HFF-Myc (cell line): ENCODE measurements around the gene RBPMS2.
"Not testable (repeated sequence)": the region's sequence is repeated elsewhere in the genome, so short reads cannot be mapped to it uniquely, and the experiment has no call there.

Experiments used
- DNase-seq: peaks from one replicate; pipeline ENCODE4 v3.0.0-alpha.2; 2011; ENCODE audit warnings: low read depth; ENCODE audit errors: extremely low read depth
- H3K4me3 ChIP-seq: replicated peaks from 2 replicates; pipeline ENCODE4 v1.5.1; 2011; ENCODE audit warnings: low read depth, mild to moderate bottlenecking, control low read depth, low read length
- CTCF ChIP-seq: IDR thresholded peaks from 2 replicates; pipeline ENCODE4 v1.5.1; 2012; ENCODE audit warnings: mild to moderate bottlenecking, low read depth, low read length, control low read depth; ENCODE audit errors: missing control alignments

Gene RBPMS2

GRCh38 chr15:64803526-64803925 is 28.1 kb upstream of the RBPMS2 start:
- H3K4me3 ChIP-seq, result no peak overlapping the region
- no peak for TF ChIP-seq CTCF
- no peak for DNase-seq

DNA sequence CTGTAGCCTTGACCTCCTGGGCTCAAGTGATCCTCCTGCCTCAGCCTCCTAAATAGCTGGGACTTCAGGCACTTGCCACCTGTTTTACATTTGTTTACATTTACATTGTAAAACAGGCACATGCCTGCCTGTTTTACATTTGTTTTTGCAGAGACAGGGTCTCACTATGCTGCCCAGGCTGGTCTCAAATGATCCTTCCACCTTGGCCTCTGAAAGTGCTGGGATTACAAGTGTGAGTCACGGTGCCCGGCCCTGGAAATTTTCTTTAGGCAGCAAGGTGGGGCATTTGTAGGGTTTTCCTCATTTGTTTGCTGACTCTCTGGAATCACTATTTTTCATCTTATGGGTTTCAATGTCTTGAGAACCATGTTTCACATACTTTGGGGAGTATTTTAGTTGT is 25.1 kb upstream of the RBPMS2 start:
- H3K4me3 ChIP-seq, result no peak overlapping the region
- no peak for TF ChIP-seq CTCF
- DNase-seq, result no peak

DNA sequence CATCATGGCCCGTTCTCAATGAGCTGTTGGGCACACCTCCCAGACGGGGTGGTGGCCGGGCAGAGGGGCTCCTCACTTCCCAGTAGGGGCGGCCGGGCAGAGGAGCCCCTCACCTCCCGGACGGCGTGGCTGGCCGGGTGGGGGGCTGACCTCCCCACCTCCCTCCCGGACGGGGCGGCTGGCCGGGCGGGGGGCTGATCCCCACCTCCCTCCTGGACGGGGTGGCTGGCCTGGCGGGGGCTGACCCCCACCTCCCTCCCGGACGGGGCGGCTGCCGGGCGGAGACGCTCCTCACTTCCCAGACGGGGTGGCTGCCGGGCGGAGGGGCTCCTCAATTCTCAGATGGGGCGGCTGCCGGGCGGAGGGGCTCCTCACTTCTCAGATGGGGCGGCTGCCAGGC is 23.5 kb upstream of the RBPMS2 start:
- not testable (repeated sequence) for DNase-seq, H3K4me3 ChIP-seq

GRCh38 chr15:64795921-64796320 is 20.5 kb upstream of the RBPMS2 start:
- not testable (repeated sequence) for DNase-seq

DNA sequence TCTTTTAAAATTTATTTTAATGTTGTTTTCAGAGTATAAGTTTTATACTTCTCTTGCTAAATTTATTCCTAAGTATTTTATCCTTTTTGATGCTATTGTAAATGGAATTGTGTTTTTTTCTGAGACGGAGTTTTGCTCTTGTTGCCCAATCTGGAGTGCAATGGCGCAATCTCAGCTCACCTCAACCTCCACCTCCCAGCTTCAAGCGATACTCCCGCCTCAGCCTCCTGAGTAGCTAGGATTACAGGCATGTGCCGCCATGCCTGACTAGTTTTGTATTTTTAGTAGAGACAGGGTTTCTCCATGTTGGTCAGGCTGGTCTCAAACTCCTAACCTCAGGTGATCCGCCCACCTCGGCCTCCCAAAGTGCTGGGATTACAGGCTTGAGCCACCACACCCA is 19.9 kb upstream of the RBPMS2 start:
- DNase-seq, result not testable (repeated sequence)

More at GRCh38 chr15:64795921-64796320, 20.5 kb upstream of the RBPMS2 start:
- not testable (repeated sequence) for H3K4me3 ChIP-seq

GRCh38 chr15:64792282-64792681 is 16.9 kb upstream of the RBPMS2 start:
- H3K4me3 ChIP-seq, result no peak overlapping the region
- DNase-seq, result no peak
- no peak for TF ChIP-seq CTCF

More for the DNA sequence above, 19.9 kb upstream of the RBPMS2 start:
- not testable (repeated sequence) for H3K4me3 ChIP-seq

GRCh38 chr15:64791401-64791800 is 16.0 kb upstream of the RBPMS2 start:
- TF ChIP-seq CTCF, result no peak
- H3K4me3 ChIP-seq, result no peak overlapping the region
- DNase-seq, result no peak

DNA sequence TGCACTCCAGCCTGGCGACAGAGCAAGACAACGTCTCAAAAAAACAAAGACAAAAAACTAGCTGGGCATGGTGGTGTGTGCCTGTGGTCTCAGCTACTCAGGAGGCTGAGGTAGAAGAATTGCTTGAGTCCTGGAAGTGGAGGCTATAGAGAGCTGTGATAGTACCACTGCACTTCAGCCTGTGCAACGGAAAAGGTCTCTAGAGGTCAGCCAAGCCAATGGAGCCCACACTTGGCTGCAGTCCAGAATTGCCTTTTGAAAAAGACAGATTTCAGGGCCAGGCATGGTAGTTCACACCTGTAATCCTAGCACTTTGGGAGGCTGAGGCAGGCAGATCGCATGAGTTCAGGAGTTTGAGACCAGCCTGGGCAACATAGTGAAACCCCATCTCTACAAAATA is 8.4 kb upstream of the RBPMS2 start:
- TF ChIP-seq CTCF, result no peak
- no peak for DNase-seq
- H3K4me3 ChIP-seq, result no peak overlapping the region

DNA sequence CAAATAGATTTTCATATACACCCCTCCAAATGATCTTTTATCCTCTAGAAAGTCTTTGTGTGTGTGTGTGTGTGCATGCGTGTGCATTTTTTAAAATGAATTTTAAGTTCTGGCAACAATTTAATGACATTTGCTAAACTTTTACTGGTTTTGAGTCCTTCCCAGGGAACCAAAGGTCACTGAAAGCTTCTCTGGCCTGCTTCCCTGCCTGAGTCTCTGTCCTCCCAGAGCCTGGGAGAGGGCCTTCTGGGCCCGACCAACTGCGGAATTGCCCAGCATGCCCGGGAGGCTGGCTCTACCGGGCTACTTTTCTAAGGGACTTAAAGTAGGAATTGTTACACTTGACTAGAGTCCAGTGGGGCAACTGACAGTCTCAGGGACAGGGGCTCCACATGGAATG is 7.4 kb upstream of the RBPMS2 start:
- TF ChIP-seq CTCF, result no peak
- H3K4me3 ChIP-seq, result no peak overlapping the region
- DNase-seq, result no peak
